HEK293 (cell line): ENCODE results near the gene CREB5.

Experiments
- TCF7L2 ChIP-seq: IDR thresholded peaks from 2 replicates; pipeline ENCODE4 v1.6.1; 2011; ENCODE audit warnings: low read depth, mild to moderate bottlenecking, inconsistent platforms, low read length, moderate library complexity, borderline replicate concordance
- TRIM28 ChIP-seq: IDR thresholded peaks from 2 replicates; pipeline ENCODE4 v1.6.1; 2011; ENCODE audit warnings: low read length, control low read depth, borderline replicate concordance
- ZIC2 ChIP-seq: fragments of 450-650 bp; formaldehyde crosslinking; IDR thresholded peaks from 2 replicates; pipeline ENCODE4 v1.5.1; 2016; ENCODE audit warnings: missing biosample characterization, missing genetic modification characterization
- ZNF133 ChIP-seq: fragments of 450-650 bp; formaldehyde crosslinking; IDR thresholded peaks from 2 replicates; pipeline ENCODE4 v1.5.1; 2016; ENCODE audit warnings: missing biosample characterization, missing genetic modification characterization
- ZNF174 ChIP-seq: fragments of 450-650 bp; formaldehyde crosslinking; IDR thresholded peaks from 2 replicates; pipeline ENCODE4 v1.5.0; 2017; ENCODE audit warnings: missing biosample characterization, mild to moderate bottlenecking, missing genetic modification characterization
- ZNF311 ChIP-seq: fragments of 450-650 bp; formaldehyde crosslinking; IDR thresholded peaks from 2 replicates; pipeline ENCODE4 v1.5.1; 2017; ENCODE audit warnings: missing biosample characterization, missing genetic modification characterization, borderline replicate concordance
- ZNF335 ChIP-seq: fragments of 450-650 bp; formaldehyde crosslinking; conservative IDR thresholded peaks from 2 replicates; pipeline ENCODE4 v1.5.1; 2016; ENCODE audit warnings: missing biosample characterization, missing genetic modification characterization
- ZNF610 ChIP-seq: fragments of 450-650 bp; formaldehyde crosslinking; IDR thresholded peaks from 2 replicates; pipeline ENCODE4 v1.5.1; 2016; ENCODE audit warnings: missing biosample characterization, missing genetic modification characterization, borderline replicate concordance
- TF ChIP-seq, protein P1 (sequence below): fragments of 450-650 bp; formaldehyde crosslinking; IDR thresholded peaks from 2 replicates; pipeline ENCODE4 v1.5.1; 2016; ENCODE audit warnings: missing biosample characterization, missing genetic modification characterization
- TF ChIP-seq, protein P2 (sequence below): fragments of 450-650 bp; formaldehyde crosslinking; IDR thresholded peaks from 2 replicates; pipeline ENCODE4 v1.5.1; 2016; ENCODE audit warnings: missing biosample characterization, missing genetic modification characterization
- TF ChIP-seq, protein P3 (sequence below): fragments of 450-650 bp; formaldehyde crosslinking; IDR thresholded peaks from 2 replicates; pipeline ENCODE4 v1.5.0; 2017; ENCODE audit warnings: missing biosample characterization, missing genetic modification characterization, borderline replicate concordance
- TF ChIP-seq, protein P4 (sequence below): fragments of 450-650 bp; formaldehyde crosslinking; IDR thresholded peaks from 2 replicates; pipeline ENCODE4 v1.5.1; 2016; ENCODE audit warnings: missing biosample characterization, missing genetic modification characterization

DNA sequence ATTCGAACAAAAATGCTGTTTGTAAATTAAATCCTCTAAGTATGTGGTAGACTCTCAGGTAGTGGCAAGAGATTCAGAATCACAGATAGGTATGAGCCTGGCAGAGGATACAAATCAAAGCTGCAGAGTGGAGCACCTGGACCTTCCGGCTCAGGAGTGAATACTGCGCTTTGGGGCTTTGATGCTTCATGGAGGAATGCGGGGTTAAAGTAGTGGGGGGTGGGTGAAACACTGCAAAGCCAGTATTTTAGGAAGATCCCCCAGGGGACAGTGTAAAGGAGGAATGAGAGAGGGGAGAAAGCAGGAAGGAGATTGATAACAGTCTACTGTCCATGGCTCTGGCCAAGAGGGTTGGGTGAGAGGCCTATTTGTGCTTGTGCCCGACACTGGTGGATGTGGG, 43.2 kb downstream of the CREB5 start:
- TF ChIP-seq ZNF311 (tag by site-specific recombination) (no peak), TRIM28 (no peak), ZNF610 (tag by site-specific recombination) (no peak), ZNF133 (tag by site-specific recombination) (no peak), ZNF174 (tag by site-specific recombination) (no peak), TCF7L2 (no peak), ZNF335 (tag by site-specific recombination) (no peak), ZIC2 (tag by site-specific recombination) (no peak)
- TF ChIP-seq, protein P1, sequence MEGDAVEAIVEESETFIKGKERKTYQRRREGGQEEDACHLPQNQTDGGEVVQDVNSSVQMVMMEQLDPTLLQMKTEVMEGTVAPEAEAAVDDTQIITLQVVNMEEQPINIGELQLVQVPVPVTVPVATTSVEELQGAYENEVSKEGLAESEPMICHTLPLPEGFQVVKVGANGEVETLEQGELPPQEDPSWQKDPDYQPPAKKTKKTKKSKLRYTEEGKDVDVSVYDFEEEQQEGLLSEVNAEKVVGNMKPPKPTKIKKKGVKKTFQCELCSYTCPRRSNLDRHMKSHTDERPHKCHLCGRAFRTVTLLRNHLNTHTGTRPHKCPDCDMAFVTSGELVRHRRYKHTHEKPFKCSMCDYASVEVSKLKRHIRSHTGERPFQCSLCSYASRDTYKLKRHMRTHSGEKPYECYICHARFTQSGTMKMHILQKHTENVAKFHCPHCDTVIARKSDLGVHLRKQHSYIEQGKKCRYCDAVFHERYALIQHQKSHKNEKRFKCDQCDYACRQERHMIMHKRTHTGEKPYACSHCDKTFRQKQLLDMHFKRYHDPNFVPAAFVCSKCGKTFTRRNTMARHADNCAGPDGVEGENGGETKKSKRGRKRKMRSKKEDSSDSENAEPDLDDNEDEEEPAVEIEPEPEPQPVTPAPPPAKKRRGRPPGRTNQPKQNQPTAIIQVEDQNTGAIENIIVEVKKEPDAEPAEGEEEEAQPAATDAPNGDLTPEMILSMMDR (tag by site-specific recombination): no peak
- TF ChIP-seq, protein P2, sequence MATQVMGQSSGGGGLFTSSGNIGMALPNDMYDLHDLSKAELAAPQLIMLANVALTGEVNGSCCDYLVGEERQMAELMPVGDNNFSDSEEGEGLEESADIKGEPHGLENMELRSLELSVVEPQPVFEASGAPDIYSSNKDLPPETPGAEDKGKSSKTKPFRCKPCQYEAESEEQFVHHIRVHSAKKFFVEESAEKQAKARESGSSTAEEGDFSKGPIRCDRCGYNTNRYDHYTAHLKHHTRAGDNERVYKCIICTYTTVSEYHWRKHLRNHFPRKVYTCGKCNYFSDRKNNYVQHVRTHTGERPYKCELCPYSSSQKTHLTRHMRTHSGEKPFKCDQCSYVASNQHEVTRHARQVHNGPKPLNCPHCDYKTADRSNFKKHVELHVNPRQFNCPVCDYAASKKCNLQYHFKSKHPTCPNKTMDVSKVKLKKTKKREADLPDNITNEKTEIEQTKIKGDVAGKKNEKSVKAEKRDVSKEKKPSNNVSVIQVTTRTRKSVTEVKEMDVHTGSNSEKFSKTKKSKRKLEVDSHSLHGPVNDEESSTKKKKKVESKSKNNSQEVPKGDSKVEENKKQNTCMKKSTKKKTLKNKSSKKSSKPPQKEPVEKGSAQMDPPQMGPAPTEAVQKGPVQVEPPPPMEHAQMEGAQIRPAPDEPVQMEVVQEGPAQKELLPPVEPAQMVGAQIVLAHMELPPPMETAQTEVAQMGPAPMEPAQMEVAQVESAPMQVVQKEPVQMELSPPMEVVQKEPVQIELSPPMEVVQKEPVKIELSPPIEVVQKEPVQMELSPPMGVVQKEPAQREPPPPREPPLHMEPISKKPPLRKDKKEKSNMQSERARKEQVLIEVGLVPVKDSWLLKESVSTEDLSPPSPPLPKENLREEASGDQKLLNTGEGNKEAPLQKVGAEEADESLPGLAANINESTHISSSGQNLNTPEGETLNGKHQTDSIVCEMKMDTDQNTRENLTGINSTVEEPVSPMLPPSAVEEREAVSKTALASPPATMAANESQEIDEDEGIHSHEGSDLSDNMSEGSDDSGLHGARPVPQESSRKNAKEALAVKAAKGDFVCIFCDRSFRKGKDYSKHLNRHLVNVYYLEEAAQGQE: no peak
- TF ChIP-seq, protein P3, sequence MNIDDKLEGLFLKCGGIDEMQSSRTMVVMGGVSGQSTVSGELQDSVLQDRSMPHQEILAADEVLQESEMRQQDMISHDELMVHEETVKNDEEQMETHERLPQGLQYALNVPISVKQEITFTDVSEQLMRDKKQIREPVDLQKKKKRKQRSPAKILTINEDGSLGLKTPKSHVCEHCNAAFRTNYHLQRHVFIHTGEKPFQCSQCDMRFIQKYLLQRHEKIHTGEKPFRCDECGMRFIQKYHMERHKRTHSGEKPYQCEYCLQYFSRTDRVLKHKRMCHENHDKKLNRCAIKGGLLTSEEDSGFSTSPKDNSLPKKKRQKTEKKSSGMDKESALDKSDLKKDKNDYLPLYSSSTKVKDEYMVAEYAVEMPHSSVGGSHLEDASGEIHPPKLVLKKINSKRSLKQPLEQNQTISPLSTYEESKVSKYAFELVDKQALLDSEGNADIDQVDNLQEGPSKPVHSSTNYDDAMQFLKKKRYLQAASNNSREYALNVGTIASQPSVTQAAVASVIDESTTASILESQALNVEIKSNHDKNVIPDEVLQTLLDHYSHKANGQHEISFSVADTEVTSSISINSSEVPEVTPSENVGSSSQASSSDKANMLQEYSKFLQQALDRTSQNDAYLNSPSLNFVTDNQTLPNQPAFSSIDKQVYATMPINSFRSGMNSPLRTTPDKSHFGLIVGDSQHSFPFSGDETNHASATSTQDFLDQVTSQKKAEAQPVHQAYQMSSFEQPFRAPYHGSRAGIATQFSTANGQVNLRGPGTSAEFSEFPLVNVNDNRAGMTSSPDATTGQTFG (tag by site-specific recombination): no peak
- TF ChIP-seq, protein P4, sequence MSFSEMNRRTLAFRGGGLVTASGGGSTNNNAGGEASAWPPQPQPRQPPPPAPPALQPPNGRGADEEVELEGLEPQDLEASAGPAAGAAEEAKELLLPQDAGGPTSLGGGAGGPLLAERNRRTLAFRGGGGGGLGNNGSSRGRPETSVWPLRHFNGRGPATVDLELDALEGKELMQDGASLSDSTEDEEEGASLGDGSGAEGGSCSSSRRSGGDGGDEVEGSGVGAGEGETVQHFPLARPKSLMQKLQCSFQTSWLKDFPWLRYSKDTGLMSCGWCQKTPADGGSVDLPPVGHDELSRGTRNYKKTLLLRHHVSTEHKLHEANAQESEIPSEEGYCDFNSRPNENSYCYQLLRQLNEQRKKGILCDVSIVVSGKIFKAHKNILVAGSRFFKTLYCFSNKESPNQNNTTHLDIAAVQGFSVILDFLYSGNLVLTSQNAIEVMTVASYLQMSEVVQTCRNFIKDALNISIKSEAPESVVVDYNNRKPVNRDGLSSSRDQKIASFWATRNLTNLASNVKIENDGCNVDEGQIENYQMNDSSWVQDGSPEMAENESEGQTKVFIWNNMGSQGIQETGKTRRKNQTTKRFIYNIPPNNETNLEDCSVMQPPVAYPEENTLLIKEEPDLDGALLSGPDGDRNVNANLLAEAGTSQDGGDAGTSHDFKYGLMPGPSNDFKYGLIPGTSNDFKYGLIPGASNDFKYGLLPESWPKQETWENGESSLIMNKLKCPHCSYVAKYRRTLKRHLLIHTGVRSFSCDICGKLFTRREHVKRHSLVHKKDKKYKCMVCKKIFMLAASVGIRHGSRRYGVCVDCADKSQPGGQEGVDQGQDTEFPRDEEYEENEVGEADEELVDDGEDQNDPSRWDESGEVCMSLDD (tag by site-specific recombination): no peak
